Nephron (organoid): Measurements from ENCODE around the gene MTF2.
"Not testable (repeated sequence)": the region's sequence is repeated elsewhere in the genome, so short reads cannot be mapped to it uniquely, and the experiment has no call there.

Experiments used
- H3K27ac Mint-ChIP-seq, 3 experiments: 2 replicates each; pipeline ENCODE4 v1.8.0; 2020; ENCODE audit warnings: mixed read lengths in 3 of 3, mild to moderate bottlenecking in 2 of 3, moderate library complexity in 1 of 3
- H3K27me3 Mint-ChIP-seq: 2 replicates; pipeline ENCODE4 v1.8.0; 2021; ENCODE audit warnings: low read depth, mild to moderate bottlenecking, moderate library complexity, mixed read lengths
- H3K36me3 Mint-ChIP-seq: 2 replicates; pipeline ENCODE4 v1.8.0; 2020; ENCODE audit warnings: low read depth, mixed read lengths
- H3K4me1 Mint-ChIP-seq: 2 replicates; pipeline ENCODE4 v1.8.0; 2020; ENCODE audit warnings: mixed read lengths
- H3K4me3 Mint-ChIP-seq, 3 experiments: 2 replicates each; pipeline ENCODE4 v1.8.0; 2020; ENCODE audit warnings: mild to moderate bottlenecking in 3 of 3, mixed read lengths in 3 of 3, moderate library complexity in 2 of 3
- H3K9me3 Mint-ChIP-seq: 2 replicates; pipeline ENCODE4 v1.8.0; 2020; ENCODE audit warnings: mixed read lengths
- TF ChIP-seq, protein P1 (sequence below), 3 experiments: fragments of 200-600 bp; sonication (generic); IDR thresholded peaks; one replicate each; pipeline ENCODE4 v1.5.0; 2021; ENCODE audit warnings: antibody characterized with exemption in 3 of 3; ENCODE audit not compliant: unreplicated experiment in 3 of 3

MTF2 gene

DNA sequence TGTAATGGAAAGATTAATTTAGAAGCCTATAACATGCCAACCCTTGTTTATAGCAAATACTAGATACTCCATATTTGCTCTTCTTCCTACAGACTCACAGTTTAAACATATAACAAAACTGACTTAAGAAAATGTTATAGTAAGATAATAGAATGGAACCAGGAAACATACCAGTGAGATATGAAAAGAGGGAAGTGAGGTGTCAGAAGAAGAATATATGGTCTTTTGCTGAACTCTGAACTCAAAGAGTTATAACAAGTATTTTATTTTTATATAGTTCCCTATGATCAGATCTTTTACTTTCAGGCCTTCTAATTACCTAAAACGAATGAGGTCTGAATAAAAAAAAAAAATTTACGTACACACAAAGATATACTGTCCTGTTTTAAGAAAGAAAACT, 80.3 kb downstream of the MTF2 start:
- Mint-ChIP-seq H3K27me3 (no peaks in the 10 kb centered on the region), H3K4me3 (no peak overlapping the region), H3K4me1 (no peaks in the 10 kb centered on the region), H3K36me3 (peaks cover 37% of the 10 kb centered on the region), H3K27ac (no peak overlapping the region), H3K9me3 (no peaks in the 10 kb centered on the region)
- TF ChIP-seq, protein P1, sequence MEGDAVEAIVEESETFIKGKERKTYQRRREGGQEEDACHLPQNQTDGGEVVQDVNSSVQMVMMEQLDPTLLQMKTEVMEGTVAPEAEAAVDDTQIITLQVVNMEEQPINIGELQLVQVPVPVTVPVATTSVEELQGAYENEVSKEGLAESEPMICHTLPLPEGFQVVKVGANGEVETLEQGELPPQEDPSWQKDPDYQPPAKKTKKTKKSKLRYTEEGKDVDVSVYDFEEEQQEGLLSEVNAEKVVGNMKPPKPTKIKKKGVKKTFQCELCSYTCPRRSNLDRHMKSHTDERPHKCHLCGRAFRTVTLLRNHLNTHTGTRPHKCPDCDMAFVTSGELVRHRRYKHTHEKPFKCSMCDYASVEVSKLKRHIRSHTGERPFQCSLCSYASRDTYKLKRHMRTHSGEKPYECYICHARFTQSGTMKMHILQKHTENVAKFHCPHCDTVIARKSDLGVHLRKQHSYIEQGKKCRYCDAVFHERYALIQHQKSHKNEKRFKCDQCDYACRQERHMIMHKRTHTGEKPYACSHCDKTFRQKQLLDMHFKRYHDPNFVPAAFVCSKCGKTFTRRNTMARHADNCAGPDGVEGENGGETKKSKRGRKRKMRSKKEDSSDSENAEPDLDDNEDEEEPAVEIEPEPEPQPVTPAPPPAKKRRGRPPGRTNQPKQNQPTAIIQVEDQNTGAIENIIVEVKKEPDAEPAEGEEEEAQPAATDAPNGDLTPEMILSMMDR (IDR thresholded peaks at IDR 0.05; ENCODE audit: unreplicated experiment in 3 of 3) = no peak

DNA sequence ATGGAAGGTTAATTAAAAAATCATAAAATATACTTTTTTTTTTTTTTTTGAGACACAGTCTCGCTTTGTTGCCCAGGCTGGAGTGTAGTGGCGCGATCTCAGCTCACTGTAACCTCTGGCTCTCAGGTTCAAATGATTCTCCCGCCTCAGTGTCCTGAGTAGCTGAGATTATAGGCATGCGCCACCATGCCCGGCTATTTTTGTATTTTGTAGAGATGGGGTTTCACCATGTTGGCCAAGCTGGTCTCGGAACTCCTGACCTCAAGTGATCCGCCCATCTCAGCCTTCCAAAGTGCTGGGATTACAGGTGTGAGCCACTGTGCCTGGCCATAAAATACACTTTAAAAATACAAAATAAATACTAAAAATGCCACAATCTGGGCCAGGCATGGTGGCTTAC, 84.2 kb downstream of the MTF2 start:
- not testable (repeated sequence) for H3K27ac Mint-ChIP-seq, H3K4me1 Mint-ChIP-seq, H3K4me3 Mint-ChIP-seq, H3K27me3 Mint-ChIP-seq
- Mint-ChIP-seq H3K9me3 (peaks cover 27% of the 10 kb centered on the region), H3K36me3 (peaks cover 59% of the 10 kb centered on the region)

DNA sequence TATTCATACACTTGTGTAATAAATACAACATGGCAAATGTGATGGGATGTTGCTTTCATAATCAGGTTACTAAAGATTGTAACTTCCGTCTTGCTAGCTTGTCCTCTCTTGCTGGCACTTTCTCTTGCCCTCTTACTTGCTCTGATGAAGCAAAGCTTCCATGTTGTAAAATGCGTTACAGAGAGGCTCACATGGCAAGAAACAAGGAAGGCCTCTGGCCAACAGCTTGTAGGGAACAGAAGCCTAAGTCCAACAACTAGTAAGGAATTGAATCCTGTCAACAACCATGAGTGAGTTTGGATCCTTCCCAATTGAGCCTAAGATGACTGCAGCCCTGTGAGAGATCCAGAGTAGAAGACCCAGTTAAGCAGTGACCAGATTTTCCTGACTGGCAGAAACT, 85.7 kb downstream of the MTF2 start:
- H3K36me3 Mint-ChIP-seq = peaks cover 61% of the 10 kb centered on the region
- TF ChIP-seq, protein P1 (IDR thresholded peaks at IDR 0.05; ENCODE audit: unreplicated experiment in 3 of 3) = no peak
- peaks cover 36% of the 10 kb centered on the region for H3K9me3 Mint-ChIP-seq
- no peaks in the 10 kb centered on the region for H3K27me3 Mint-ChIP-seq
- no peak overlapping the region for H3K4me3 Mint-ChIP-seq
- H3K27ac Mint-ChIP-seq = no peak overlapping the region
- H3K4me1 Mint-ChIP-seq = no peaks in the 10 kb centered on the region

DNA sequence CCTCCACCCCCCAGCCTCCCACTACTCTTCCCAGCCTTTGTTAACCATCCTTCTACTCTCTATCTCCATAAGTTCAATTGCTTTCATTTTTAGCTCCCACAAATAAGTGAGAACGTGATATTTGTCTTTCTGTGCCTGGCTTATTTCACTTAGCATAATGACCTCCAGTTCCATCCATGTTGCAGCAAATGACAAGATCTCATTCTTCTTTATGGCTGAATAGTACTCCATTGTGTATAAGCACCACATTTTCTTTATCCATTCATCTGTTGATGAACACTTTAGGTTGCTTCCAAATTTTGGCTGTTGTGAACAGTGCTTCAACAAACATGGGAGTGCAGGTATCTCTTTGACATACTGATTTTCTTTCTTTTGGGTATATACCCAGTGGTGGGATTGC, 86.8 kb downstream of the MTF2 start:
- H3K4me1 Mint-ChIP-seq, H3K27me3 Mint-ChIP-seq: not testable (repeated sequence)
- peaks cover 37% of the 10 kb centered on the region for H3K9me3 Mint-ChIP-seq

DNA sequence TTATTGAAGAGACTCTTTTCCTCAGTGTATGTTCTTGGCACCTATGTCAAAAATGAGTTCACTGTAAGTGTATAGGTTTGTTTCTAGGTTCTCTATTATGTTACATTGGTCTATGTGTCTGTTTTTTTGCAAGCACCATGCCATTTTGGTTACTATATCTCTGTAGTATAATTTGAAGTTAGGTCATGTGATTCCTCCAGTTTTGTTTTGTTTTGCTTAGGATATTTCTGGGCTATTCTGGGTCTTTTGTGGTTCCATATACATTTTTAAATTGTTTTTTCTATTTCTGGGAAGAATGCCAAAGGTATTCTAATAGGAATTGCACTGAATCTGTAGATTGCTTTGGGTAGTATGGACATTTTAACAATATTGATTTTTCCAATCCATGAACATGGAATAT, 87.9 kb downstream of the MTF2 start:
- Mint-ChIP-seq H3K4me3 (no peak overlapping the region), H3K9me3 (peaks cover 42% of the 10 kb centered on the region), H3K36me3 (peaks cover 65% of the 10 kb centered on the region), H3K4me1 (no peaks in the 10 kb centered on the region), H3K27ac (no peak overlapping the region), H3K27me3 (no peaks in the 10 kb centered on the region)
- TF ChIP-seq, protein P1 (IDR thresholded peaks at IDR 0.05; ENCODE audit: unreplicated experiment in 3 of 3) = no peak

More for the DNA sequence above, 86.8 kb downstream of the MTF2 start:
- peaks cover 64% of the 10 kb centered on the region for H3K36me3 Mint-ChIP-seq
- H3K27ac Mint-ChIP-seq, H3K4me3 Mint-ChIP-seq: not testable (repeated sequence)

DNA sequence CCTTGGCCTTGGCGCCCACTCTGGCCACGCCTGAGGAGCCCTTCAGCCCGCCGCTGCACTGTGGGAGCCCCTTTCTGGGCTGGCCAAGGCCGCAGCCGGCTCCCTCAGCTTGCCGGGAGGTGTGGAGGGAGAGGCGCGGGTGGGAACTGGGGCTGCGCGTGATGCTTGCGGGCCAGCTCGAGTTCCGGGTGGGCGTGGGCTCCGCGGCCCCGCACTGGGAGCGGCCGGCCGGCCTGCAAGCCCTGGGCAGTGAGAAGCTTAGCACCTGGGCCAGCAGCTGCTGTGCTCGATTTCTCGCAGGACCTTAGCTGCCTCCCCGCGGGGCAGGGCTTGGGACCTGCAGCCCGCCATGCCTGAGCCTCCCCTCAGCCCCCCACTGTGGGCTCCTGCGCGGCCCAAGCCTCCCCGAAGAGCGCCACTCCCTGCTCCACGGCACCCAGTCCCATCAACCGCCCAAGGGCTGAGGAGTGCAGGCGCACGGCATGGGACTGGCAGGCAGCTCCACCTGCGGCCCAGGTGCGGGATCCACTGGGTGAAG, 91.1 kb downstream of the MTF2 start:
- Mint-ChIP-seq H3K9me3 (peaks cover 45% of the 10 kb centered on the region), H3K36me3 (peaks cover 72% of the 10 kb centered on the region)
- H3K27me3 Mint-ChIP-seq, H3K4me1 Mint-ChIP-seq, H3K27ac Mint-ChIP-seq, H3K4me3 Mint-ChIP-seq: not testable (repeated sequence)

DNA sequence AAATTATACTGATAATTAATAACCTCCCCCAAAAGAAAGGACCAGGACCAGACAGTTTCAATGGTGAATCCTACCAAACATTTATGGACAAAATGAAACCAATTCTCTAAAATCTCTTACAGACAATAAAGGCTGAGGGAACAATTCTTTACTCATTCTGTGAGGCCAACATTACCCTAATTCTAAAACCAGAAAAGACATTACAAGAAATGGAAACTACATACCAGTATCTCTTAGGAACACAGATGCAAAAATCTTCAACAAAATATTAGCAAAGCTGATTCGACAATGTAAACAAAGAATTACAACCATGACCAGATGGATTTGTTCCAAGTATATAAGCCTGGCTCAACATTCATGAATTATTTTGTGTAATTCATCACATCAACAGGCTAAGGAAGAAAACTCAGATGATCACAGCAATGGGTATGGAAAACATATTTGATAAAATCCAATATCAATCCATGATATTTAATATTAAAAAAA, 92.5 kb downstream of the MTF2 start:
- no peaks in the 10 kb centered on the region for H3K4me1 Mint-ChIP-seq
- peaks cover 65% of the 10 kb centered on the region for H3K36me3 Mint-ChIP-seq
- TF ChIP-seq, protein P1 (IDR thresholded peaks at IDR 0.05; ENCODE audit: unreplicated experiment in 3 of 3) = no peak
- H3K4me3 Mint-ChIP-seq = no peak overlapping the region
- H3K27me3 Mint-ChIP-seq = no peaks in the 10 kb centered on the region
- H3K9me3 Mint-ChIP-seq = peaks cover 35% of the 10 kb centered on the region
- H3K27ac Mint-ChIP-seq = no peak overlapping the region
